Kidney glomerular epithelial cell (primary cell): ENCODE data around the gene NSG1.
A peak's percentile ranks its signal among the peaks of the same experiment; 100 is the strongest.
"Not testable (repeated sequence)": the region's sequence is repeated elsewhere in the genome, so short reads cannot be mapped to it uniquely, and the experiment has no call there.

Source experiments
- DNase-seq: peaks from one replicate; lab custom pipeline; 2025; lab: John Stamatoyannopoulos, UW

Gene NSG1

DNA sequence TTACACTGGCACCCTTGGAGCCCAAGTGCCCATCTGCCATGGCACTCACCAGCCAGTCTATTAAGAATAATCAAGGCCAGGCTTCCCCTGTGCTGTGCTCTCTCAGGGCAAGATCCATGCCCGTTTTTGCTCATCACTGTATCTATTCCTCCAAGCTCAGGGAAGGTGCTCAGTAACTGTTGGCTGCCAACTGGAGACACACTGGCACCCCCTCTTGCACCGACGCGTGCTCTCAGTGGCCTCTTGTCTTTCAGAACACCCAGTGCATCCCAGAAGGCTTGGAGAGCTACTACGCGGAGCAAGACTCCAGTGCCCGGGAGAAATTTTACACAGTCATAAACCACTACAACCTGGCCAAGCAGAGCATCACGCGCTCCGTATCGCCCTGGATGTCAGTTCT, 30.1 kb downstream of the NSG1 start:
- no peak for DNase-seq

DNA sequence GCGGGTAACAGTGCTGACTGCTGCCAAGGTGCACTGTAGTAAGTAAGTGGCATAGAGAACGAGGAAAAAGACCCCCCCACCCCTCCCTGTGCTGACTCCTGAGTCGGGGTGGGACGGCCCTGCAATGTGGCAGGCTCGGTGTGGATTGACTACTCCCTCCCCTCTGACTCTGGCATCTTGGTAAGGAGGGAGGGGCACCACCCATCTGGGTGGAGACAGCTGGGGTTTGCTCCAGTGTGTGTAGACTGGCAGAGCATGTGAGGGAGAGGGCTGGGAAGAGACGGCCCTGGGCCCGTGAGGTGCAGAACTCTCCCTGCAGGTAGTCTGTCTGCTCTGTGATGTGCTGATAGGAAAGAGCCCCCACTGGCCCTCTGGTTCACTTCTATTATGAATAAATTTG, 31.0 kb downstream of the NSG1 start:
- DNase-seq = no peak

DNA sequence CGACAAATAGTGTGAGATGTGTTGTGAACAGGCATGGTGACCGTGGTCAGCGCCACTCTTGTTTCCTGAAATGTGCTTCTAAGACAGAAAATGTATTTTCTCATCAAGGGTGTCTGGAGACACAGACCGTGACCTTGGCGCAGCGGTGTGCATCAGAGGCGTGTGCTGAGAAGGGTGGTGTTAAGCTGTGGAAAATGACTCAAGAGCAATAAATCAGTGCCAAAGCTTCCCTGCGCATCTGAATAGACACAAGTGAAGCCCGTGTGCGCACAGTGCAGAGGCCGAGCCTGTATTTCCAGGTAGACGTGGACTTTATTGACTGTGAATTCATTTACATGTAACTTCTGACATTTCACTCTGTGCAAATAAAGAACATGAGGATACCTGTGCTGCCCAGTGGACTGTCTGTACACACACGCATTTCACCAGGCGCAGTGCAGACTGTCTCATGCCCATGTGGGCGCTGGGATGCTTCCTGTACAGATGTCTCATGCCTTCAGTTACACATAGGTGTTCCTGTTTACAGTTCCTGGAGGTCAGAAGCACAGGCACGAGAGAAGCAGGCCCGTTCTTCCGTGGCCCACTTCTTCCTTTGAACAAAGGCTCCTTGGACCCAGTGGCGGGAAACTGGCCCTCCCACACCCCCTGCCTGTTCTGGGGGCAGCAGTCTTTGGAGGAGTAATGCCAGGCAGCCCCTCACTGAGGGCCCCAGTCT, 31.9 kb downstream of the NSG1 start:
- DNase-seq = no peak

DNA sequence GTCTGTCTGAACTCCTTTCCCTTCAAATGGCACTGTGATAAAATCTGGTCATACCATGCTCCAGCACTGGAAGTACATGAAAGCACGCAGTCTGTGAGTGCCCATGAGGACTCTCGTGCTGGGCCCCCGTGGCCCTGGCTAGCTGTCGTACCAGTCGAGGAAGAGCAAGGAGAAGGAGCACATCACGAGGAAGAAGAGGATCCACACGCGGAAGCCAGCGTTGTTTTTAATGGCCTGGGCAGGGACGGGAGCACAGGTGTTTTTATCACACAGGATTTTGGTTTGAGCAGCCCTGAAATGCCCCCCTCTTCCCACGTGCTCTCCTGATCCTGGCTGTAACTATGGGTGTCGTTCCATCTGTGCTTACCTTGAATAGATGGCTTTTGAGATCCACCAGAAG, 33.0 kb downstream of the NSG1 start:
- DNase-seq = no peak

DNA sequence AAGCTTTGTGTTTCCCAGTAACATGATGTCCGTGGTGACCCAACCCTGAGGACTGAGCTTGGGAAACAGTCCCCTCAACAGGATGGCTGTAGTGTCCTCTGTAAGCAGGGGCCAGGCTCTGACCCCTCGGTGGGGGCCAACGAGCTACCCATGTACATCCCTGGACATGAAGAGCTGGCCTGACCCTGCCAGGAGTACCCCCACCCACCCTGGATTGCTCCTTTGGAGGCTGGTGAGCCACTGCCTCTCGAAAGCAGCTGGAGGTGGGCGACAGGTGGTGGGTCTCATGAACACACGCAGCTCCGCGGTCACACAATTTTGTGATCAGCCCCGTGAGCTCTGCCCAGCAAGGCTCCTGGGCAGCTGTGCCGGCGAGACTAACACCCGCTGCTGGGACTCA, 33.5 kb downstream of the NSG1 start:
- no peak for DNase-seq

DNA sequence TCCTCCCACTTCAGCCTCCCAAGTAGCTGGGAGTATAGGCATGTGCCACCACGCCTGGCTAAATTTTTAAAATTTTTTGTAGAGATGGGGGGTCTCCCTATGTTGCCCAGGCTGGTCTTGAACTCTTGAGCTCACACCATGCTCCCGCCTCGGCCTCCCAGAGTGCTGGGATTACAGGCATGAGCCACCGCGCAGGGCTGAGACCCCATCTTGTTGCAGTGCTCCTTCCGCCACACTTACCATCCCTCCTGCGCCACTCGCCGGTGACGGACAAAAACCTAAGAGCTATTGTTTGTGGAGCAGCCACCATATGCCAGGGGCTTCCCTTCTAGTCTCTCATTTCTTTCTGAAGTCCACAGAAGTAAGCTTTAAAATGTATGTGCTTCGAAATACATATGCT, 34.5 kb downstream of the NSG1 start:
- no peak for DNase-seq

DNA sequence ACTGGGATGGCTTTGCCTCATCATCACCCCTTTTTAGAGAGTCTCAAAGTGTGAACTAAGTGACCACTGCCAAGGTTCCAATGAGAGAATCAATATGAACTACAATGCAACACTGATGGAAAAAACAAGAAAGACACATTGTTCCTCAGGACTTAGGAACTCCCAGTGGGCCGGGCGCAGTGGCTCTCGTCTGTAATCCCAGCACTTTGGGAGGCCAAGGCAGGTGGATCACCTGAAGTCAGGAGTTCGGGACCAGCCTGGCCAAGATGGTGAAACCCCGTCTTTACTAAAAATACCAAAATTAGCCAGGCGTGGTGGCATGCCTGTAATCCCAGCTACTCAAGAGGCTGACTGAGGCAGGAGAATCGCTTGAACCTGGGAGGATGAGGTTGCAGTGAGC, 35.2 kb downstream of the NSG1 start:
- not testable (repeated sequence) for DNase-seq

DNA sequence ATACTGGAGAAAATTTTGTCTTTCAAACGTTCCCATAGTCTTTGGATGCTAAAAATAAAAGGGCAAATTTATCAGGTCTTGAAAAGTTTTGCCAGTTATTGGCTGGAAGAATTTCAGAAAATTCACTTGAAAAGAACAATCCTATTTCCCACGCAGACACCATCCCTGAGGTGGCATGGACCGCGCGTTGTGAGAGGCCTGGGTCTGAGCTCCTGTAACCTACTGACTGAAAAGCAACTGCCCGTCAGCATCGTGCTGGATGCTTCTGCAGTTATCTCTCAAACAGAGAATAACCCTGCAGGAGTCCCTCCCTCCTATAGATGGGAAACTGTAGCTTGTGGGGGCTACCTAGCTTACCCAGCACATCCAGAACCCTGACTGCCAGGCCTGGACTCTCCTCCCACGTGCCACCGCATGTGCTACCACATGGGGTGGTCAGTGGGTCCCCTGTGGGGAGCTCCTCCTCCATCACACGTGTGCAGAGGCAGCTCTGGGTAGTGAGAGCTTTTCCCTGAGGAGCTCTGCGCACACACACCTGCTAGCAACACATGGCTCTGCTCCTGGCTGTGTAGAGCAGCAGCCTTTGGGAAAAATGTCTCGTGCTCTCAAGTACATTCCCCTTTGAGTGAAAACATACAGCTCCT, 36.1 kb downstream of the NSG1 start:
- DNase-seq = no peak

DNA sequence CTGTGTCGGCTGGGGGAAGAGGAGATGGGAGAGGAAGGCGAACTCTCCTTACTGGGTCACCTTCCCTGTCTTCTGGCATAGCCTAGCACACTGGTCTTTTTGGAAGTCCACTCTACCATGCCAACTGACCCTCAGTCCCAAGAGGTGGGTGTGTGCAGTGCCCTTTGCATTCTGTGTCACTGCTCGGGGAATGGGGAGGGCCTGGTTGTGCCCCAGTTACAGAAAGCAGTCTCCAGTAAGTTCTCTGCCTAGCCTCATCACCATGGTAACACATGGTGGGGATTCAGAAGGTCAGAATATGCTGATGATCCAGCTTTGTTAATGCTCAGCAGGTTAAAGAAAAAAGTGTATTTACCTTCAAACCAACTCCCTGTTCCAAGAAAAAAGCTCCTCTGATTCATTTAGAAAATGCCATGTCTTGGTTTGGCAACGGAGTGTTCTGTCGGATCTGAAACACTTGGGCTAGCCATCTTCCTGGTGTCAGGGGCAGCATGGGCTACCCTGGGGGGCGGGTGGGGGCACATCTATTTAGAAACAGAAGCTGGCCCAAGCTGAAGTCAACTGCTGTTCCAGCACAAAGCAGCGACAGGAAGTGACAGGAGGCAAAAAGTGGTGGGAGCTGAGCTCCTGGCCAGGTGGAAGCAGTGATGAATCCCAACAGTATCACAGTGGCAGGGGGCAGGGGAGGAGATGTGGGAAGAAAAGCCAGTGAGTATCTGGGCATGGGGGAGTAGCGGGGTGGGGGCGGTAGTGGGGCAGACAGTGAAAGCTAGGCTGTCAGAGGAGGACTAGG, 37.0 kb downstream of the NSG1 start:
- DNase-seq = no peak

DNA sequence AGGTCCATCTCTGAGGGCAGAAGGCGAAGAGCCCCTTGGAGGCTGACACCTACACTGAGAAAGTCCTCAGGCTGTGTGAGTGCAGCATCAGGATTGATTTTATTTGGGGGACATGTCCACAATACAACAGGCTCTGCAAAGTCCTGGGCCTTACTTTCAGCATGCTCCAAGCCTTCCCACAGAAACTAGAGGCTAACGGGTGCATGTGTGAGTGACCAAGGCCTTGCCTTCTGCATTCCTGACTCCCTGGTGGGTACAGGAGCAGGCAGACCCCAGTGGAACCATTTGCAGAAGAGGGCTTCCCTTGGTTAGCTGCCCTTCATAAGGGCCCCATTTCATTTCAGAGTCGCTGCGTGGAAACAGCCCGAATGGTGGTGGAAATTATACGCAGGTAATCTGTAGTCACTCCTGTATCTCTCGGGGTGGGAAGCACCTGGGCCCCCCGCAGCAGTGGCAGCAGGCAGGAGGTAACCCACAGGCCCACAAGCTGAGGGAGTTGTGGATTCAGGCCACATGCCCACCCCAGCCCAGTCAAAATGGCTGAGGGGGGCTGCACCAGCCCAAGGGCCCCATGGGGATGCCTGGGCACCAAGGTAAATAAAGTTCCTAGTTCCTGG, 37.7 kb downstream of the NSG1 start:
- no peak for DNase-seq

DNA sequence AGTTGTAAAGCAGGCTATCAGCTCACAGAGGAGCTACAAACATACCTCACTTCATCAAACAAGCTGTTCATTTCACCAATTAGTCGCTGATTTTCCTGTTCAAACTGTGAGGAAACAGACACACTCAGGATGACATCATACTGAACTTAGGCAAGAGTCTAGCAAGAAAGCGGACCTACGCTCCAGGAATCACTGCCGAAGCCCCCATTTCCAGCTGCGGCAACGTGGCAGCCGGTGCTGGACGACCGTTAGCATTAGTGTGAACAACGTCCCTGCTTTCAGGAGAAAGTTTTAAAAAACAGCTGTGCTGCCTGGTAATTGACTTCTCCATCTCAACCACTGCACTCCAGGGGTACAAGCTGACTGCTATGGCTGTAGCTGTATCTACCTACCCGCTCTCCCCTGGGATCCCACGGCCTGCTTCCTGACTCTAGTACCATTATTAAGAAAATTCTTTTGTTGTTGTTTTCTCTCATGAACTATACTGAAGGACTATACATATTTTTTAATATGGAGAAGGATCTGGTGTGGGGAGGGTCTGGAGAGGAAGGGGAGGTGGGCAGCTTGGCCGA, 38.3 kb downstream of the NSG1 start:
- no peak for DNase-seq

DNA sequence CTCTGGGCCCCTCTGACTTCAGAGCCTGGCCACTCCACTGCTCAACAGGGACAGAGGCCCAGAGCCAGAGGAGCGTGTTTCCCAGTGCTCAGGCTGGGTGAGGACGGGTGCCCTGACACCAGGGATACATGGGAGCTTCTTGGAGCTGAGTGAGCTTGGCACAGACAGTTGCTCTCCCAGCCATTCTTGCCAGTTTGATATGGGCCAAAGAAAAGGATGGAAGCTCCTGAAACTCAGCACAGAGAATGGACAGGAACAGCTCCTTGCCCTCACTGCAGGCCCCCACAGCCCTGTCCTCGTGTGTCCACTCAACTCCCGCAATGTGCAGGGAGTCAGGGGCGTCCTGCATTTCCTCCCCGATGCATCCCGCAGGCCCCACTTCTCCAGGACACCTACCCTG, 38.8 kb downstream of the NSG1 start:
- no peak for DNase-seq

DNA sequence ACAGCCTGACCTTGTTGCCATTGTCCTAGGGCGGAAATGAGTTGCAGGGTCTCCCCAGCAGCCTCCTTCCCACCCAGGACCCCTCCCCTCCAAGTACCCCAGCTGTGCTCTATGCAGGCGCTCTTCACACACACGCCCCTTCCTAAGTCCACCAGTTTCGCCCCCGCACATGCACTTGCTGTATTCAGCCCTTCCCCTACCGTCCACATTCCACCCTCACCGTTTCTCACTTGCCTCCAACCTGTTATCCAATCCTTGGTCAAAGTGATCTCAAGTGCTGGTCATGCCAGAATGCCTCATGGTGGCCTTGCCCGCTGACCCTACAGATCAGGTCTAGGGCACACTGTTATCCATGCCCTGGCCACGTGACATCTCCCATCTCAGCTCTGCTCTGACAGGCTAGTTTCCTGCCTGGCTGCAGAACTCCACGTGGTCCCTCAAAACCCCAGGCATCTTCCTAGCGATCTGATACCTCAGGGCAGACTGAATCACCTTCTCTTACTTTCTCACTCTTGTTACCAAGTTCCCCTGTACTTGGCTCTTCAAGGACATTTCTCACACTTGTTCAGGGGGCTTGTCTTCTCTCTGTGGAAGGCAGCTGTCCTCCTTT, 39.7 kb downstream of the NSG1 start:
- DNase-seq = no peak

DNA sequence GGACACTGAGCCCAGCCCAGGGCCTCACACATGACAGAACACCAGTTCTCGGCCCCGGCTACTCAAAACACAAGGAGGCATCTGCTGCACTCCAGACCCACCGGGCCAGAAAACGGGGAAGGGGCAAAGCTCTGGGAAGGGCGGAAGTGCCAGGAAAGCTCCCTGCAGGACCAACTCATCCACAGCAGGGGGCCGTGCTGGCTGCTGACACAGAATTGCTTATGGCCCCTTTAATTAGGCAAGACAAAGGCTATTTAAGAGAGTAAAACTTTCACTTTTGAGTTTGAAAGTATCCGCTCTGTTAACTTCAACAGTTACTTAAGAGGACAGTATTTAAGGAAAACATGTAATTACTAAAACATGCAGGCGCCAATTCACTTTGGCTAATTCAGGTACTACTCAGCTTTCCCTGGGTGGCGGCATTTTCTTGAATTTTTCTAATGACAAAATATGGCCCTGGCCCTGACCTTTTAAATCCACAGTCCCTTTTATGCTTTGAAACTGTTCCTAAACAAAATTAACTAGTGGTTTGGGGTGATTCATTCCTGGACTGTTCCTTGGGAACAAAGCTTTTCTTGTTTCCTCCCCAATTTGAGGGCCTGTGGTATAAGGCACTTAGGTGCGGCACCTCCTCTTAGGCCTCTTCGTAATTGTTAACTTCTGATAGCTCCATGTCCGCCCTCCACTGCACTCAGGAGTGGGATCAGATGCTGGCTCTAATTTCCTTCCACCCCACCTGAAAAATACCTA, 40.4 kb downstream of the NSG1 start:
- no peak for DNase-seq

DNA sequence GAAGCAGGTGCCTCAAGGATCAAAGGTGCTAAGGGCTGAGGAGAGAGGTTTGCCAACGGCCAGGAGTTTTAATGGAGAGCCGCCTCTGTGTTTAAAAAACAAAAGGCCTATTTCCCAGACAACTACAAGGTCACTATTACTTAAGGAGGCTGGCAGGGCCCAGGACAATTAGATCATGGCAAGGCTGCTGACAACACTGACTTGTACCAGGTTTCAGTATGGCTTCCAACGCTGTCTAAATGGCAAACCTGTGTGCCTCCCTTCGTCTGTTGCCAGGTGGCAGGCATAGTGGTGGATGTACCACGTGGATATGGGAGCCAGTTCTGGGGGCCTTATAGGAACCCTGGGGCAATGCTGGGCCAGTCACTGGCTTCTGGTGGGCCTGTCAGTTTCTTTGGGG, 41.0 kb downstream of the NSG1 start:
- DNase-seq = no peak

DNA sequence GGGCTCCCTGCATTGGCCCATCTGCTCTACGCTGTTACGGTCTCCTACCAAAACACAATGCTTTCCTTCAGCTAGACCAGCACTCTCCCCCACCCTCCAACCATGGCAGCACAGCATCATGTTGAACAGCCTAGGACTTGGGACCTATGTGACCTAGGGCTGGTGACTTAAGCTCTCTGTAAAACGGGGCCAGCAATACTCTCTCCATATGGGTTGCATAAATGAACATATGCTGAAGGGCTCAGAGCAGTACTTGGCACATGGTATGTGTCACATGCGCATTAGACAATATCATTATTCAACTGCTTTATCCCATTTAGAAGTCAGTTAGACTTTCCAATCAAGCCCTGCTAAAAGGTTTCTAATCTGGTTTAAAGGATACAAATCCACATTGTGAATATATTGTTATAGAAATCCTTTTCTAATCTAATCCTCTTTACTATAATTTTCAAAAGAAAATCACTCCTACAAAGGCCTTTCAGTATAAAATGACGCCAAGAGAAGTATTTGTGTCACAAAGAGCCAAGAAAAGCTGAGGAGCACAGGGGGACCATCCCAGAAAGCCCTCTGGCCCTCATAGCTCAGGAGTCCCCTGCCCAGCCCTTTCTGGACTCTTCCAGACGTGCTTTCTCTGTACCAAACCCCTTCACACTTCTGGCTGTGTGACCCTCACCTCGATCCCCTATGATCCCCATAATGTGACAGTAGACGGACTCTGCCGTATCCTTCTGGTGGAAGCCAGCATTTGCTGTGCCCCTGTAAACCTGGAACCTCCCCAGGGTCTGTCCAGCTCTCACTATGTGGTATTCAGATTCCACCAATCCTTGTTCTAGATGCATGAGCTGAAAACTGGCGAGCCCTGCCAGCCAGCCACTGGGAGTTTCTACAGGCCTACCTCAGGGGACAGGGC, 42.3 kb downstream of the NSG1 start:
- DNase-seq = no peak

DNA sequence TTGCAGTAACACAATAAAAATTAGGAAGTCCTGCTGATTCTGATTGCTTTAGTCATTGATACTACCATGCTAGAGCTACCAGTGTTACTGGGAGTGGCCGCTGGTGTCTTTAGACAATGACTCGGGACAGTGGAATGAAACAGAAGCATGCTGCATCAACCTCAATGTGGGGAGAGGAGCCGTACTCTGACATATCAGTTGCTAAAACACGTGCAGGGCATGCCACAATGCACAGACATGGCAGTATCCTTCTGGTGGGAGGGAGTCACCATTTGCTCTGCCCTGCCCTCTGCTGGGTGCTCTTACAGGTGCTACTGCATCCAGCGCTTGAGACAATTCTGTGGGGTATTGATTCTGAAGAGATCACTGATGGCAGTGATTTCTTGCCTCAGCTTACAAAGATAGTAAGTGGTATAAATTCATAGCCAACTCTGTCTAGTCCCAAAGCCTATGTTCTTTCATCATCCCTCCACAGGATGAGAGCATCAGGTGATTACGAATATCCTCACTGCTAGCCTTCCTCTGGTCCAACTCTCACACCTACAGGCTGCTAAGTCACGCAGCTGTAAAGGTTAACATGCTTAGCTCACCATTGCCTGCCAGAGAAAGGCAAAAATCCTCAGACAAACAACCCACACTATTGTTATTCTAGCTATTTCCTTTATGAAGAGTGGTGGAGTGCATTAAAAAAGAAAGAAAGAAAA, 43.7 kb downstream of the NSG1 start:
- peak; percentile 81 for DNase-seq

DNA sequence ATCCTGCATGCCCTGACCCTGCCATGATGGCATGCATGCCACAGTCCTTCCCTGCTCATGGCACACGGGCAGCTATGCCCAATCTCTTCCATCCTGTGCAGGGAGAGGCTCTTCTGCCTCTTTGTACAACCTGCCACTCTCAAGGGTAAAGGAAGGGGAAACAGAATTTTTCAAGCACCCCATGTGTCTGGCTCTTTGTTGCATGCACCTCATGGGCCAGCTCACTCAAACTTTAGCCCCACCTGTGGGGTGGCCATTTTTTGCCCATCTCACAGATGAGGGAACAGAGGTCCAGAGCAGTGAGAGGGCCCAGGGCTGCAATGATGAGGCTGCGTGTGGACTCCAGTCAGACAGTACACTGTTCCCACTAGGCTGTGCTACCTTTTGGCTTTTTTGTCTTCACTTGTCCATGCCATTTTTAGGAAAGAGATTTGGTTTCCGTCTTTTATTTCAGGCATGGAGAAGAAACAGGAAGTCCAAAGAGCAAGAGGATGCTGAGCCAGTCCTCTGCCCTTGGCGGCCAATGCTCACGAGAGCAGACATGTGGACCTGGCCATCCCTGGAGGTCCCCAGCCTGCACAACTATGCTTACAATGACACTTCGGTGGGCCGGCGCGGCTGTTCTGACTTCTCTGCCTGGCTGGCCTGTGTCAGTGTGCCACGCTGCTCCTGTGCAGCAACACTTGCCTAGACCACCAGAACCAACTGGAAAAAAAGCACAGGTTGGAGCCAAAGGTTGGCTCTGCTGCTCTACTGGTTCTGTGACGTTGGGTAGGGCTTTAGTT, 45.6 kb downstream of the NSG1 start:
- no peak for DNase-seq

DNA sequence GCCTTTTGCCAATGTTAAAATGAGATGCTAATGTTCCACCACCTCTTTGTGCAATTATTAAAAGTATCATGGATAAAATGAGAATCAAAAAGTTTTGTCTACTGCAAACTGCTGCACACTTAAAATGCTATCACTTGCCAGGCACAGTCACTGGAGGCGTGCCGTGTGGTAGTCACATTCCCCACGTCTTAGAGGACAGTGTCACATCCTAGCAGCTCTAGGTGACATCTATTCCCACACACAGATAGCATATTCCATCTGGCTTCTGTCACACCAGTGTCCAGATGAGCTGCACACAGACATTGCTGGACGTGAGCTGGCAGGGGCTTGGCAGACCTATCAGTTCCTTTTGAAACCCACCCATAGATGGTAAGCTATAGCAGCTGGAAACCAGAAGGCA, 47.0 kb downstream of the NSG1 start:
- no peak for DNase-seq
